ENCODE data around the gene NTSR1. TPM values are rescaled to one million over a fixed set of nuclear protein-coding genes. Genes with fewer than 3 reads are reported as not detected.

Gene NTSR1
- total and polyA plus RNA-seq, 2 of the 13 experiments (the other 11 are each of a cell fraction or from before 2014, with no cell fraction given), result 0.09 to 0.12 TPM

- DNase-seq (ENCODE audit: low spot score) (peak; percentile 43), ATAC-seq (peak; percentile 62), FAIRE-seq (peak; percentile 49)
- POLR2A ChIA-PET, result interaction anchor here (1.0 to 2.1 kb wide), 3 partner anchors 11 to 30 kb away, joined by 3 to 11 read pairs (median 4); no protein-coding TSS in a partner anchor
- Histone ChIP-seq H3K27me3 (ENCODE audit: control insufficient read depth in 1 of 2, insufficient read depth in 2 of 2, low read length in 2 of 2) (peaks cover 15 to 69% of the 10 kb centered on the region in 2 experiments), H3K4me2 (ENCODE audit: low read depth, low read length) (peak overlapping the region; percentile 52), H4K20me1 (ENCODE audit: insufficient read depth, low read length) (no peaks in the 10 kb centered on the region), H3K27ac (ENCODE audit: extremely low read length, insufficient read depth, low read length) (no peak overlapping the region), H3K9ac (ENCODE audit: insufficient read depth, low read depth, low read length) (no peak overlapping the region), H3K79me2 (ENCODE audit: insufficient read depth, low read length) (no peaks in the 10 kb centered on the region), H3K4me3 (replicated peaks in 1 of 3; ENCODE audit: insufficient read depth in 1 of 3, low read depth in 2 of 3, low read length in 3 of 3) (peak overlapping the region in 1 of 3 experiments; percentile 41; a peak in 1 of 6 replicates), H3K36me3 (replicated peaks in 1 of 2; ENCODE audit: control insufficient read depth in 1 of 2, insufficient read depth in 2 of 2, low read length in 2 of 2) (no peaks in the 10 kb centered on the region), H3K9me3 (ENCODE audit: low read length) (no peaks in the 10 kb centered on the region), H3K4me1 (ENCODE audit: insufficient read depth, low read length) (peaks cover 38% of the 10 kb centered on the region), H2AFZ (ENCODE audit: low read length) (no peak overlapping the region)
- intact Hi-C loops (cut with micrococcal nuclease; ENCODE audit: unreplicated experiment) (no loop called here), in situ Hi-C loops (cut with HindIII; ENCODE audit: extremely low pct_ligation_motif_present, low pct_unique_long_range_greater_than_20kb) (loop anchor here (10.0 to 25.0 kb wide), 2 partner anchors 94 to 267 kb away; no protein-coding TSS in a partner anchor)
- no TSS peak for BruUV-seq (replicated peaks)
- CTCF ChIA-PET (ENCODE audit: low intra/inter-chr PET ratio, low total read pairs), result interaction anchor here (2.4 kb wide), 1 partner anchor 13 kb away, joined by 11 read pairs; no protein-coding TSS in a partner anchor
- WGBS (ENCODE audit: low lambda C conversion rate), result 28% methylated on average over 20 of the region's 24 CpGs
- TF ChIP-seq TBX2 (CRISPR knock-in tag; IDR thresholded peaks at IDR 0.05; ENCODE audit: borderline replicate concordance) (peak; percentile 11; the same call in 1 of the 2 replicates), ZNF563 (CRISPR knock-in tag; IDR thresholded peaks at IDR 0.05) (0 out of 2 replicates have a peak, but pooled peaks have one; percentile 39), ZSCAN21 (CRISPR knock-in tag; IDR thresholded peaks at IDR 0.05; ENCODE audit: borderline replicate concordance) (peak; percentile 76; the same call in 1 of the 2 replicates), SCMH1 (CRISPR knock-in tag; IDR thresholded peaks at IDR 0.05; ENCODE audit: borderline replicate concordance) (no peak), SIN3A (IDR thresholded peaks at IDR 0.05; ENCODE audit: borderline replicate concordance, low read depth, low read length) (no peak), ZNF552 (CRISPR knock-in tag; IDR thresholded peaks at IDR 0.05; ENCODE audit: borderline replicate concordance) (0 out of 2 replicates have a peak, but pooled peaks have one; percentile 21), HMGXB4 (CRISPR knock-in tag; IDR thresholded peaks at IDR 0.05; ENCODE audit: borderline replicate concordance in 1 of 2, low read depth in 1 of 2) (0 out of 4 replicates have a peak, but pooled peaks have one; percentile 0 to 39), ATAD3A (CRISPR knock-in tag; IDR thresholded peaks at IDR 0.05) (0 out of 2 replicates have a peak, but pooled peaks have one; percentile 25), SP5 (CRISPR knock-in tag; IDR thresholded peaks at IDR 0.05; ENCODE audit: borderline replicate concordance, low read depth) (0 out of 2 replicates have a peak, but pooled peaks have one; percentile 18), ZNF710 (CRISPR knock-in tag; IDR thresholded peaks at IDR 0.05; ENCODE audit: borderline replicate concordance) (no peak), GABPB1 (CRISPR knock-in tag; IDR thresholded peaks at IDR 0.05) (peak; percentile 56)
- TF ChIP-seq, protein P1, sequence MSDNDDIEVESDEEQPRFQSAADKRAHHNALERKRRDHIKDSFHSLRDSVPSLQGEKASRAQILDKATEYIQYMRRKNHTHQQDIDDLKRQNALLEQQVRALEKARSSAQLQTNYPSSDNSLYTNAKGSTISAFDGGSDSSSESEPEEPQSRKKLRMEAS (IDR thresholded peaks at IDR 0.05), result peak; percentile 79
- TF ChIP-seq, protein P2, sequence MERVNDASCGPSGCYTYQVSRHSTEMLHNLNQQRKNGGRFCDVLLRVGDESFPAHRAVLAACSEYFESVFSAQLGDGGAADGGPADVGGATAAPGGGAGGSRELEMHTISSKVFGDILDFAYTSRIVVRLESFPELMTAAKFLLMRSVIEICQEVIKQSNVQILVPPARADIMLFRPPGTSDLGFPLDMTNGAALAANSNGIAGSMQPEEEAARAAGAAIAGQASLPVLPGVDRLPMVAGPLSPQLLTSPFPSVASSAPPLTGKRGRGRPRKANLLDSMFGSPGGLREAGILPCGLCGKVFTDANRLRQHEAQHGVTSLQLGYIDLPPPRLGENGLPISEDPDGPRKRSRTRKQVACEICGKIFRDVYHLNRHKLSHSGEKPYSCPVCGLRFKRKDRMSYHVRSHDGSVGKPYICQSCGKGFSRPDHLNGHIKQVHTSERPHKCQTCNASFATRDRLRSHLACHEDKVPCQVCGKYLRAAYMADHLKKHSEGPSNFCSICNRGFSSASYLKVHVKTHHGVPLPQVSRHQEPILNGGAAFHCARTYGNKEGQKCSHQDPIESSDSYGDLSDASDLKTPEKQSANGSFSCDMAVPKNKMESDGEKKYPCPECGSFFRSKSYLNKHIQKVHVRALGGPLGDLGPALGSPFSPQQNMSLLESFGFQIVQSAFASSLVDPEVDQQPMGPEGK (CRISPR knock-in tag; IDR thresholded peaks at IDR 0.05), result peak; percentile 66
- TF ChIP-seq, protein P3, sequence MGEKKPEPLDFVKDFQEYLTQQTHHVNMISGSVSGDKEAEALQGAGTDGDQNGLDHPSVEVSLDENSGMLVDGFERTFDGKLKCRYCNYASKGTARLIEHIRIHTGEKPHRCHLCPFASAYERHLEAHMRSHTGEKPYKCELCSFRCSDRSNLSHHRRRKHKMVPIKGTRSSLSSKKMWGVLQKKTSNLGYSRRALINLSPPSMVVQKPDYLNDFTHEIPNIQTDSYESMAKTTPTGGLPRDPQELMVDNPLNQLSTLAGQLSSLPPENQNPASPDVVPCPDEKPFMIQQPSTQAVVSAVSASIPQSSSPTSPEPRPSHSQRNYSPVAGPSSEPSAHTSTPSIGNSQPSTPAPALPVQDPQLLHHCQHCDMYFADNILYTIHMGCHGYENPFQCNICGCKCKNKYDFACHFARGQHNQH (CRISPR knock-in tag; IDR thresholded peaks at IDR 0.05), result peak; percentile 46; the same call in 1 of the 2 replicates
Observed at GRCh38 chr20:62778601-62779416, 70.2 kb downstream of the NTSR1 start.
